Subcutaneous adipose tissue (tissue), 4 donors: ENCODE data around the gene BARHL2. TPM values are rescaled to one million over a fixed set of nuclear protein-coding genes. Genes with fewer than 3 reads are reported as not detected.

Experiments
- total RNA-seq, 4 donors: library from RNA; depleted of rRNA; stranded (reverse); fragments of >200 nt; gene quantifications; one replicate each; pipeline ENCODE4 v1.1.0, GENCODE V29; 2016
- TF ChIP-seq, protein P1 (sequence below): fragments of 450-650 bp; IDR thresholded peaks from one replicate; pipeline ENCODE4 v1.5.1; 2016; ENCODE audit warnings: low read depth, mild to moderate bottlenecking, control low read depth, antibody characterized with exemption, moderate library complexity

The BARHL2 gene
- total RNA-seq, 4 donors from 2014 or later: not detected

DNA sequence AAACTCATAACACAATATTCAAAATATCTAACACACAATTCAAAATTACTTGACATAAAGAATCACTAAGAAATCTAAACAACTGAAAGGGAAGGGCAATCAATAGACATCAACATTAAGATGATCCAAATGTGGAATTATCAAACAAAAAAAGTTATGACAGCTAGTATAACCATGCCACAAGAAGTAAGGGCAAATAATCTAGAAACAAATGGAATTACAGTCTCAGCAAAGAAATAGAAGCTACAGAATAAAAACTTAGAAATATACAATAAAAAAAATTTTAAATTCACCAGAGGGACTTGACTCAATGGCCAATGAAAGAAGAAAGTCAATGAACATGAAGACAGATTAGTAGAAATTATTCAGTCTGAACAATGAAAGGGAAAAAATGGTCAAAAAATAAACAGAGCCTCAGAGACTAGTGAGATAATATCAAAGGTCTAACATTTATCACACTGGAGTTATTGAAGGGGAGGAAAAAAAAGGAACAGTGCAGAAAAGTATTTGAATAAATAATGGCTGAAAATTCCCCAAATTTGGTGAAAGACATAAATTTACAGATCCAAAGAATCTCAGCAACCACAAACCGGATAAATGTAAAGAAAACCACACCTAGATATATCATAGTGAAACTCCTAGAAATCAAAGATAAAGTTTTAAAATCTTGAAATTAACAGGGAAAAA lies 41.8 kb downstream of the BARHL2 start:
- TF ChIP-seq, protein P1, sequence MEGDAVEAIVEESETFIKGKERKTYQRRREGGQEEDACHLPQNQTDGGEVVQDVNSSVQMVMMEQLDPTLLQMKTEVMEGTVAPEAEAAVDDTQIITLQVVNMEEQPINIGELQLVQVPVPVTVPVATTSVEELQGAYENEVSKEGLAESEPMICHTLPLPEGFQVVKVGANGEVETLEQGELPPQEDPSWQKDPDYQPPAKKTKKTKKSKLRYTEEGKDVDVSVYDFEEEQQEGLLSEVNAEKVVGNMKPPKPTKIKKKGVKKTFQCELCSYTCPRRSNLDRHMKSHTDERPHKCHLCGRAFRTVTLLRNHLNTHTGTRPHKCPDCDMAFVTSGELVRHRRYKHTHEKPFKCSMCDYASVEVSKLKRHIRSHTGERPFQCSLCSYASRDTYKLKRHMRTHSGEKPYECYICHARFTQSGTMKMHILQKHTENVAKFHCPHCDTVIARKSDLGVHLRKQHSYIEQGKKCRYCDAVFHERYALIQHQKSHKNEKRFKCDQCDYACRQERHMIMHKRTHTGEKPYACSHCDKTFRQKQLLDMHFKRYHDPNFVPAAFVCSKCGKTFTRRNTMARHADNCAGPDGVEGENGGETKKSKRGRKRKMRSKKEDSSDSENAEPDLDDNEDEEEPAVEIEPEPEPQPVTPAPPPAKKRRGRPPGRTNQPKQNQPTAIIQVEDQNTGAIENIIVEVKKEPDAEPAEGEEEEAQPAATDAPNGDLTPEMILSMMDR: no peak

DNA sequence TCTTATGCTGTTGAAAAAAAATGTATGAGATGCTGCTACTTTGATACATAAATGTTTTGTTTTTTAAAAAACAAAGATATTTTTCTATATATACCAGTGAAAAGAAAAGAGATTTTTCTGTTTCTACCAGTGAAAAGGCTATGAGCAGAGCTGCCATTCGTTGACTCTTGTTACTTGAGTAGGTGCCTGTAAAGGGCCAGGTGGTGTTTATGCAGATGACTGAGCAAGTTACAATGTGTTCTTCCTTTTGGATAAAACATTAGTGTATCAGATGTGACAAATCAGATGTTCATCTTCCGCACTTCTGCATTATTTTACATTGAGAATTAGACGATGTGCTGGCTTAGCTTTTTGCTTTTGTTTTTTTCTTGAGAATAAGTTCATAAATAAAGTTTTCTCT lies 45.4 kb downstream of the BARHL2 start:
- TF ChIP-seq, protein P1: no peak

- TF ChIP-seq, protein P1: no peak
Measured at GRCh38 chr1:90671251-90671650, 45.9 kb downstream of the BARHL2 start.
